GM12892 (cell line): ENCODE data around the gene VPS51.
A peak's percentile ranks its signal among the peaks of the same experiment; 100 is the strongest.

ENCODE experiments used
- DNase-seq: peaks from one replicate; pipeline ENCODE4 v3.0.0; 2011; ENCODE audit not compliant: insufficient read length
- FAIRE-seq: peaks from 2 replicates; lab custom pipeline; 2011; peaks lifted over from hg19 to GRCh38; lab: Jason Lieb, UNC
- POLR2A ChIP-seq: IDR thresholded peaks from 2 replicates; pipeline ENCODE4 v1.6.1; 2011; ENCODE audit warnings: low read depth, low read length, control low read depth
- POLR2AphosphoS5 ChIP-seq: IDR thresholded peaks from 2 replicates; pipeline ENCODE4 v1.6.1; 2011; ENCODE audit warnings: low read depth, low read length, control low read depth
- TAF1 ChIP-seq: IDR thresholded peaks from 2 replicates; pipeline ENCODE4 v1.6.1; 2011; ENCODE audit warnings: low read depth, mild to moderate bottlenecking, control low read depth, low read length, borderline replicate concordance

VPS51 gene

DNA sequence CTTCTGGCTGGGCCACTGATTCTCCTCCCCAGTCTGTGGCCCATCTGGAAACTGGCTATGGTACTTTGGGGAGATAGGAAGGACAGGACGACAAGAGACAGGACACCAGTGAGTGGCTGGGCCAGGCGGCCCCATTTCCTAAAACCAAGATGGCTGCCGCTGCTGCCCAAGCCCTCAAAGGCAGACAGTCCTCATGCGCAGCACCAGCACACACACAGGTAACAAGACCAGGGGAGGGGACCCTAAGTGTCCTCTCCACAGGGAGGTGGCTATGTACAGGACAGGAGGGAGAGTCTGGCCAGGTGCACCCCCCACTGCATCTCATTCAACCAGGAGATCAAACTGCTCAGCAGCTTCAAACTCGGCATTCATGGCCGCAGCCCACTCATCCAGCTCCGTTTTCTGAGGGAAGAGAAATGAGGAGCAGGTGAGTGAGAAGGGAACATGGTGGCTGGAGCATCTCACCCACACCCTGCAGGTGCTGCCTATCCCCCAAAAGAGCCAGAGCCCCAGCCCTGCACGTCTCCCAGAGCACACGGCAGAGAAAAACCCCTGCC lies 17.1 kb upstream of the VPS51 start:
- DNase-seq (no peak), FAIRE-seq (no peak)
- TF ChIP-seq POLR2AphosphoS5 (0 out of 2 replicates have a peak, but pooled peaks have one; percentile 21), POLR2A (no peak)

GRCh38 chr11:65083134-65083833 lies 12.7 kb upstream of the VPS51 start:
- no peak for DNase-seq
- TF ChIP-seq POLR2A (no peak), POLR2AphosphoS5 (no peak), TAF1 (no peak)
- peak; percentile 73 for FAIRE-seq

- TF ChIP-seq POLR2AphosphoS5 (peak; percentile 75), POLR2A (peak; percentile 82), TAF1 (peak; percentile 52; the same call in 1 of the 2 replicates)
- DNase-seq (peak; percentile 99), FAIRE-seq (peak; percentile 100)
These were observed 12.0 kb upstream of the VPS51 start, which contains the start of the genes CDCA5 and ZFPL1 for GRCh38 chr11:65083834-65084597. TSS of gene CDCA5 (minus strand) at chr11:65084040. CDS start at chr11:65083978, 62 bp downstream. TSS of gene ZFPL1 (plus strand) at chr11:65084222. CDS start at chr11:65084699, 477 bp downstream.

DNA sequence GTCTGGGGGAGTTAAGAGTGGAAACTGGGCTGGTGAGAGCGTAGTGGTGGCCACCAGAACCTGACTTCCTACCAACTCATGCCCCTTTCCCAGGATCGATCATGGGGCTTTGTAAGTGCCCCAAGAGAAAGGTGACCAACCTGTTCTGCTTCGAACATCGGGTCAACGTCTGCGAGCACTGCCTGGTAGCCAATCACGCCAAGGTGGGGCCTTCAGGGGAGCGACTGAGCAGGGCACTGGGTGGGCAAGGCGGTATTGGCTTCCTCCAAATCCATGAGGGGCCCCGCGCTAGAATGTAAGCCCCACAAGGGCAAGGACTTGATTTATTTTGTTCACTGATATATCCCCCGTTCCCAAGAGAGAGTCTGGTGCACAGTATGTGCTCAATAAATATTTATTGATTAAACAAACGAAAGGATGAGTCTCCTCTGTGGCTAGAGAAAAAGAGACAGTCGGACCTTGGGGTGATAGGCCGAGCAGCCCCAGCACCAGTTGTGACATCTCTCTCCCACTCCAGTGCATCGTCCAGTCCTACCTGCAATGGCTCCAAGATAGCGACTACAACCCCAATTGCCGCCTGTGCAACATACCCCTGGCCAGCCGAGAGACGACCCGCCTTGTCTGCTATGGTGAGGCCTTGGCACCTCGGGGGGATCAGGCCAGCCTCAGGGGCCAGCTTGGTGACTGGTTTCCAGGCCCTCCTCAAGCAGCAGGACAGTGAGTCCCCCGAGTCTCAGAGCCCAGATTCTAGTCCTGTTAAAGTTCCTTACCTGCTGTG lies 11.2 kb upstream of the VPS51 start:
- DNase-seq (no peak), FAIRE-seq (peak; percentile 21)
- no peak for TF ChIP-seq TAF1
- no peak for TF ChIP-seq POLR2AphosphoS5
- TF ChIP-seq POLR2A: no peak

GRCh38 chr11:65085446-65085845 lies 10.6 kb upstream of the VPS51 start:
- FAIRE-seq: no peak
- TF ChIP-seq TAF1: no peak
- TF ChIP-seq POLR2A: no peak
- no peak for TF ChIP-seq POLR2AphosphoS5

GRCh38 chr11:65086809-65087208 lies 9.2 kb upstream of the VPS51 start:
- FAIRE-seq (no peak), DNase-seq (no peak)
- TF ChIP-seq TAF1 (no peak), POLR2AphosphoS5 (no peak), POLR2A (no peak)

More at GRCh38 chr11:65085446-65085845, 10.6 kb upstream of the VPS51 start:
- DNase-seq: no peak

GRCh38 chr11:65087216-65087615 lies 8.8 kb upstream of the VPS51 start:
- no peak for FAIRE-seq
- TF ChIP-seq POLR2A (no peak), TAF1 (no peak), POLR2AphosphoS5 (no peak)

DNA sequence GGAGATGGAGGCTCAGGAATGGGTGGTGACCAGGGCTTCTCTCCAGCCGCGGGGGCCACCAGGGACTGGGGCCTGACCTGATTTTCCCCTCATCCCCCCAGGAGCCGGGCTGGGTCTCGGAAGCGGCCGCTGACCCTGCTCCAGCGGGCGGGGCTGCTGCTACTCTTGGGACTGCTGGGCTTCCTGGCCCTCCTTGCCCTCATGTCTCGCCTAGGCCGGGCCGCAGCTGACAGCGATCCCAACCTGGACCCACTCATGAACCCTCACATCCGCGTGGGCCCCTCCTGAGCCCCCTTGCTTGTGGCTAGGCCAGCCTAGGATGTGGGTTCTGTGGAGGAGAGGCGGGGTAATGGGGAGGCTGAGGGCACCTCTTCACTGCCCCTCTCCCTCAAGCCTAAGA lies 8.2 kb upstream of the VPS51 start:
- no peak for TF ChIP-seq POLR2A
- DNase-seq (no peak), FAIRE-seq (no peak)

More at GRCh38 chr11:65087216-65087615, 8.8 kb upstream of the VPS51 start:
- no peak for DNase-seq

DNA sequence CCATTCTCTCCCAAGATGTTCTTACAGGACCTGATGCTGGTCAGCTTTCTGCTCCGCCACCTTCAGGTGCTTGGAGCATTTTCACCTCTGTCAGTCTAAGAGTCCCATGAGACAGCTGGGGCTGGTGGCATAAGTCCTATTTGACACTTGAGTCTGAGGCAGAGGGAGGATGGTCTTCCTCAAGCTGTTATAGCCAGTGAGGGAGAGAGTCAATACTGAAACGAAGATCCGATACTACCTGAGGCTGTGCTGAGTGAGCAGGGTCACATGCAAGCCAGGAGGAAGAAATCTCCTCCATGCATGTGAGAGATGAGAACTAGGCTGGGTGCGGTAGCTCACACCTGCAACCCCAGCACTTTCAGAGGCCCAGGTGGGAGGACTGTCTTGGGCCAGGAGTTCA lies 6.4 kb upstream of the VPS51 start:
- DNase-seq (no peak), FAIRE-seq (no peak)
- no peak for TF ChIP-seq POLR2A
- no peak for TF ChIP-seq TAF1
- TF ChIP-seq POLR2AphosphoS5: no peak

GRCh38 chr11:65090628-65091027 lies 5.4 kb upstream of the VPS51 start:
- no peak for FAIRE-seq
- TF ChIP-seq POLR2AphosphoS5 (peak; percentile 28; the same call in 1 of the 2 replicates), TAF1 (no peak), POLR2A (0 out of 2 replicates have a peak, but pooled peaks have one; percentile 34)

DNA sequence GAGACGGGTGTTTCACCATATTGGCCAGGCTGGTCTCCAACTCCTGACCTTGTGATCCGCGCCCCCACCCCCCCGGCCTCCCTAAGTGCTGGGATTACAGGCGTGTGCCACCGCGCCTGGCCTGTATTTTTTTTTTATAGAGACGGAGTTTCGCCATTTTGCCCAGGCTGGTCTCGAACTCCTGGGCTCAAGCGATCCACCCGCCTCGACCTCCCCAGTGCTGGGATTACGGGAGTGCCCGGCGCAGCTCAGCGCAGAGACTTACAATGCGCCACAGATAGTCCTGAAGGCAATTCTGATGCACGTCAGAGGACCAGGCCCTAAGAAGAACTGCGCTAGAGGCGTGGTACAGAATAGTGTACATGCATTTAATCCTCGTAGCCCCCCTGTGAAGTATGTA lies 587 bp upstream of the VPS51 start:
- TF ChIP-seq TAF1: no peak
- no peak for TF ChIP-seq POLR2AphosphoS5
- no peak for TF ChIP-seq POLR2A
- DNase-seq (no peak), FAIRE-seq (no peak)

More at GRCh38 chr11:65090628-65091027, 5.4 kb upstream of the VPS51 start:
- no peak for DNase-seq
